OCI-LY1 (cell line): ENCODE measurements around the gene PRPF6.

ENCODE experiments used
- CTCF ChIP-seq: fragments of 200-600 bp; sonication (generic), shearing (Covaris generic); IDR thresholded peaks from 2 replicates; pipeline ENCODE4 v1.5.1; 2017; ENCODE audit warnings: mild to moderate bottlenecking, antibody characterized with exemption, low read length, moderate library complexity, mixed read lengths
- EZH2 ChIP-seq: fragments of 200-600 bp; sonication (generic), shearing (Covaris generic); IDR thresholded peaks from 2 replicates; pipeline ENCODE4 v1.8.0; 2017; ENCODE audit warnings: borderline replicate concordance, mixed run types, mild to moderate bottlenecking, antibody characterized with exemption, low read length, moderate library complexity, mixed read lengths

GRCh38 chr20:64024141-64024990 lies 43.4 kb downstream of the PRPF6 start:
- TF ChIP-seq EZH2 (no peak), CTCF (no peak)
